HepG2 (cell line): ENCODE results near the gene INTS15. TPM values are rescaled to one million over a fixed set of nuclear protein-coding genes. Genes with fewer than 3 reads are reported as not detected.

Experiments
- ATAC-seq: fragments of 200-7000 bp; cut with Tn5 transposase; 3 replicates; pipeline ENCODE4 v1.9.1; 2020; ENCODE audit warnings: mild to moderate bottlenecking, moderate library complexity
- BruUV-seq: library from RNA; stranded (reverse); fragments of 400-500 nt; replicated peaks from 2 replicates; lab custom pipeline; 2021; lab: Mats Ljungman, UMichigan
- CTCF ChIA-PET: fragments of 300-600 bp; formaldehyde crosslinking; extraction: SDS; loops from one replicate; lab custom pipeline; 2021; ENCODE audit warnings: low total read pairs, inconsistent platforms, low intra/inter-chr PET ratio; lab: Yijun Ruan, JAX
- POLR2A ChIA-PET: fragments of 350-600 bp; sonication (Branson Sonifier 250); formaldehyde crosslinking; loops from one replicate; lab custom pipeline; 2020; ENCODE audit warnings: antibody characterized with exemption, inconsistent platforms; lab: Yijun Ruan, JAX
- DNase-seq: peaks from one replicate; pipeline ENCODE4 v3.0.0-alpha.2; 2015; ENCODE audit warnings: low spot score
- FAIRE-seq: peaks from 3 replicates; lab custom pipeline; 2011; peaks lifted over from hg19 to GRCh38; lab: Jason Lieb, UNC
- H2AFZ ChIP-seq: one replicate; pipeline ENCODE4 v1.6.1; 2011; ENCODE audit warnings: low read length, inconsistent platforms
- H3K27ac ChIP-seq: fragments of 300-600 bp; 3 replicates; pipeline ENCODE4 v1.8.0; 2011; ENCODE audit warnings: mixed run types, mild to moderate bottlenecking, mixed read lengths, low read length, inconsistent platforms; ENCODE audit not compliant: insufficient read depth; ENCODE audit errors: extremely low read length
- H3K27me3 ChIP-seq, 2 experiments: fragments of 200-600 bp in 1 of 2; 2 replicates in 1 of 2; 3 replicates in 1 of 2; pipeline versions ENCODE4 v1.6.0 to v1.8.0; 2011; ENCODE audit warnings: low read length in 2 of 2, mild to moderate bottlenecking in 2 of 2, moderate library complexity in 2 of 2, inconsistent platforms in 1 of 2; ENCODE audit not compliant: insufficient read depth in 2 of 2, control insufficient read depth in 1 of 2
- H3K36me3 ChIP-seq, 2 experiments: fragments of 200-600 bp in 1 of 2; replicated peaks in 1 of 2; 2 replicates in 1 of 2; 3 replicates in 1 of 2; pipeline versions ENCODE4 v1.5.1 to v1.8.0; 2011; ENCODE audit warnings: low read length in 2 of 2, inconsistent platforms in 1 of 2; ENCODE audit not compliant: insufficient read depth in 2 of 2, control insufficient read depth in 1 of 2
- H3K4me1 ChIP-seq: 2 replicates; pipeline ENCODE4 v1.5.1; 2012; ENCODE audit warnings: low read length, inconsistent platforms; ENCODE audit not compliant: insufficient read depth
- H3K4me2 ChIP-seq: 2 replicates; pipeline ENCODE4 v1.6.0; 2011; ENCODE audit warnings: low read depth, low read length, inconsistent platforms
- H3K4me3 ChIP-seq, 3 experiments: fragments of 200-600 bp in 1 of 3; sonication (generic), shearing (Covaris generic) in 1 of 3; replicated peaks in 1 of 3; 2 replicates each; pipeline ENCODE4 v1.5.1; 2011 to 2016; ENCODE audit warnings: low read length in 3 of 3, inconsistent platforms in 2 of 3, low read depth in 2 of 3, mild to moderate bottlenecking in 2 of 3, control low read depth in 1 of 3, mixed read lengths in 1 of 3; ENCODE audit not compliant: insufficient read depth in 1 of 3
- H3K79me2 ChIP-seq: one replicate; pipeline ENCODE4 v1.6.1; 2011; ENCODE audit warnings: low read length, inconsistent platforms; ENCODE audit not compliant: insufficient read depth
- H3K9ac ChIP-seq: 2 replicates; pipeline ENCODE4 v1.6.0; 2011; ENCODE audit warnings: mild to moderate bottlenecking, low read depth, low read length, inconsistent platforms; ENCODE audit not compliant: insufficient read depth
- H3K9me3 ChIP-seq: 2 replicates; pipeline ENCODE4 v1.5.1; 2012; ENCODE audit warnings: mild to moderate bottlenecking, low read length
- H4K20me1 ChIP-seq: 2 replicates; pipeline ENCODE4 v1.6.0; 2011; ENCODE audit warnings: inconsistent platforms, mild to moderate bottlenecking, low read length, moderate library complexity; ENCODE audit not compliant: insufficient read depth
- REPIN1 ChIP-seq: sonication (generic); formaldehyde crosslinking; IDR thresholded peaks from 2 replicates; pipeline ENCODE4 v1.8.0; 2022; ENCODE audit warnings: missing genetic modification reagents, low read depth, mild to moderate bottlenecking, borderline replicate concordance
- TBX2 ChIP-seq: sonication (generic); formaldehyde crosslinking; IDR thresholded peaks from 2 replicates; pipeline ENCODE4 v1.5.0; 2020; ENCODE audit warnings: missing genetic modification reagents, mild to moderate bottlenecking, borderline replicate concordance
- ZFP41 ChIP-seq: sonication (generic); formaldehyde crosslinking; IDR thresholded peaks from 2 replicates; pipeline ENCODE4 v1.4.0; 2020; ENCODE audit warnings: mild to moderate bottlenecking, missing genetic modification reagents, borderline replicate concordance
- ZNF615 ChIP-seq: sonication (generic); formaldehyde crosslinking; IDR thresholded peaks from 2 replicates; pipeline ENCODE4 v1.5.0; 2020; ENCODE audit warnings: mild to moderate bottlenecking, missing genetic modification reagents, borderline replicate concordance
- WGBS: methylation state at CpG from one replicate; pipeline ENCODE4 v1.1.6; 2017; ENCODE audit warnings: low lambda C conversion rate; 5-methylcytosine and 5-hydroxymethylcytosine counted together
- in situ Hi-C: cut with HindIII; loops from 2 replicates; pipeline ENCODE4 v1.10.0; 2017; ENCODE audit warnings: low pct_unique_long_range_greater_than_20kb; ENCODE audit not compliant: extremely low pct_ligation_motif_present
- intact Hi-C: fragments of 100-400 bp; cut with micrococcal nuclease; formaldehyde crosslinking; loops from one replicate; pipeline ENCODE4 v1.10.0; 2022; ENCODE audit not compliant: unreplicated experiment
- polyA plus RNA-seq, 8 experiments: library from polyadenylated mRNA; depleted of rRNA in 3 of 8; stranded (reverse) in 7 of 8; unstranded in 1 of 8; fragments of >200 nt; fragmentation: Illumina TruSeq in 4 of 8; extraction: Trizol in 4 of 8; gene quantifications; 2 replicates each; pipeline versions ENCODE4 v1.2.1 to v1.2.3, GENCODE V29; 2011 to 2016; ENCODE audit warnings: low read depth in 4 of 8, missing spikeins in 1 of 8, mixed read lengths in 1 of 8; ENCODE audit not compliant: insufficient read depth in 1 of 8
- total RNA-seq, 5 experiments: library from RNA; depleted of rRNA; stranded (reverse); fragments of >200 nt; fragmentation: Illumina TruSeq; extraction: Trizol; gene quantifications; 2 replicates each; pipeline ENCODE4 v1.2.3, GENCODE V29; 2016; ENCODE audit warnings: low read depth in 1 of 5
- TF ChIP-seq, protein P1 (sequence below): sonication (generic); formaldehyde crosslinking; IDR thresholded peaks from 2 replicates; pipeline ENCODE4 v1.9.0; 2022; ENCODE audit warnings: missing genetic modification reagents, mild to moderate bottlenecking, borderline replicate concordance
- TF ChIP-seq, protein P2 (sequence below): sonication (generic); formaldehyde crosslinking; IDR thresholded peaks from 2 replicates; pipeline ENCODE4 v1.4.0; 2020; ENCODE audit warnings: missing genetic modification reagents
- TF ChIP-seq, protein P3 (sequence below): sonication (generic); formaldehyde crosslinking; IDR thresholded peaks from 2 replicates; pipeline ENCODE4 v1.4.0; 2020; ENCODE audit warnings: missing genetic modification reagents

The INTS15 gene
- total and polyA plus RNA-seq, 2 of the 13 experiments (the other 11 are each of a cell fraction or from before 2014, with no cell fraction given), result 16.3 to 25.7 TPM

DNA sequence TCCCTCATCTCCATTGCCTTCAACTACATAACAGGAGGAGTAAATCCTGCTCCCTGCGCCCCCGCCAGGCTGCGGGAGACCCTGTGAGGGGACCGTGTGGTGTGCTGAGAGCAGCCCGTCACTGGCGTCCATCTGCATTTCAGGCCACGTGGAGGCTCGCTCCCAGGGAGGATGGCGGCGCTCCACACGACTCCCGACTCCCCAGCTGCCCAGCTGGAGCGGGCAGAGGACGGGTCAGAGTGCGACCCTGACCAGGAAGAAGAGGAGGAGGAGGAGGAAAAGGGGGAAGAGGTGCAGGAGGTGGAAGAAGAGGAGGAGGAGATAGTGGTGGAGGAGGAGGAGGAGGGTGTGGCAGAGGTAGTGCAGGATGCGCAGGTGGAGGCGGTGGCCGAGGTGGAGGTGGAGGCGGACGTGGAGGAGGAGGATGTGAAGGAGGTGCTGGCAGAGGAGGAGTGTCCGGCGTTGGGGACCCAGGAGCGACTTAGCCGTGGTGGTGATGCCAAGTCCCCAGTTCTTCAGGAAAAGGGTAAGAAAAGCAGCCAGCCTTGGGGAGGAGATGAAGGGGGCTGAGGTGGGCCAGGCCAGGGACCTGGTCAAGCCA, 52.5 kb downstream of the INTS15 start:
- Histone ChIP-seq H3K4me3 (no peak overlapping the region), H4K20me1 (no peaks in the 10 kb centered on the region), H3K36me3 (peaks cover 19 to 46% of the 10 kb centered on the region in 2 experiments; a peak in 4 of 5 replicates), H3K9ac (no peak overlapping the region), H3K27ac (no peak overlapping the region), H3K27me3 (no peaks in the 10 kb centered on the region)
- ATAC-seq (no peak), FAIRE-seq (no peak)
- CTCF ChIA-PET, result no interaction called here
- in situ Hi-C loops, result no loop called here
- no TSS peak for BruUV-seq
- TF ChIP-seq REPIN1, result no peak
- no peak for TF ChIP-seq ZNF615 (CRISPR knock-in tag)
- TF ChIP-seq ZFP41 (CRISPR knock-in tag), result no peak
- TF ChIP-seq, protein P1, sequence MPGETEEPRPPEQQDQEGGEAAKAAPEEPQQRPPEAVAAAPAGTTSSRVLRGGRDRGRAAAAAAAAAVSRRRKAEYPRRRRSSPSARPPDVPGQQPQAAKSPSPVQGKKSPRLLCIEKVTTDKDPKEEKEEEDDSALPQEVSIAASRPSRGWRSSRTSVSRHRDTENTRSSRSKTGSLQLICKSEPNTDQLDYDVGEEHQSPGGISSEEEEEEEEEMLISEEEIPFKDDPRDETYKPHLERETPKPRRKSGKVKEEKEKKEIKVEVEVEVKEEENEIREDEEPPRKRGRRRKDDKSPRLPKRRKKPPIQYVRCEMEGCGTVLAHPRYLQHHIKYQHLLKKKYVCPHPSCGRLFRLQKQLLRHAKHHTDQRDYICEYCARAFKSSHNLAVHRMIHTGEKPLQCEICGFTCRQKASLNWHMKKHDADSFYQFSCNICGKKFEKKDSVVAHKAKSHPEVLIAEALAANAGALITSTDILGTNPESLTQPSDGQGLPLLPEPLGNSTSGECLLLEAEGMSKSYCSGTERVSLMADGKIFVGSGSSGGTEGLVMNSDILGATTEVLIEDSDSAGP, result no peak
- TF ChIP-seq TBX2 (CRISPR knock-in tag), result no peak
- TF ChIP-seq, protein P2, sequence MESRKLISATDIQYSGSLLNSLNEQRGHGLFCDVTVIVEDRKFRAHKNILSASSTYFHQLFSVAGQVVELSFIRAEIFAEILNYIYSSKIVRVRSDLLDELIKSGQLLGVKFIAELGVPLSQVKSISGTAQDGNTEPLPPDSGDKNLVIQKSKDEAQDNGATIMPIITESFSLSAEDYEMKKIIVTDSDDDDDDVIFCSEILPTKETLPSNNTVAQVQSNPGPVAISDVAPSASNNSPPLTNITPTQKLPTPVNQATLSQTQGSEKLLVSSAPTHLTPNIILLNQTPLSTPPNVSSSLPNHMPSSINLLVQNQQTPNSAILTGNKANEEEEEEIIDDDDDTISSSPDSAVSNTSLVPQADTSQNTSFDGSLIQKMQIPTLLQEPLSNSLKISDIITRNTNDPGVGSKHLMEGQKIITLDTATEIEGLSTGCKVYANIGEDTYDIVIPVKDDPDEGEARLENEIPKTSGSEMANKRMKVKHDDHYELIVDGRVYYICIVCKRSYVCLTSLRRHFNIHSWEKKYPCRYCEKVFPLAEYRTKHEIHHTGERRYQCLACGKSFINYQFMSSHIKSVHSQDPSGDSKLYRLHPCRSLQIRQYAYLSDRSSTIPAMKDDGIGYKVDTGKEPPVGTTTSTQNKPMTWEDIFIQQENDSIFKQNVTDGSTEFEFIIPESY (CRISPR knock-in tag), result peak; percentile 37; the same call in 1 of the 2 replicates
- TF ChIP-seq, protein P3, sequence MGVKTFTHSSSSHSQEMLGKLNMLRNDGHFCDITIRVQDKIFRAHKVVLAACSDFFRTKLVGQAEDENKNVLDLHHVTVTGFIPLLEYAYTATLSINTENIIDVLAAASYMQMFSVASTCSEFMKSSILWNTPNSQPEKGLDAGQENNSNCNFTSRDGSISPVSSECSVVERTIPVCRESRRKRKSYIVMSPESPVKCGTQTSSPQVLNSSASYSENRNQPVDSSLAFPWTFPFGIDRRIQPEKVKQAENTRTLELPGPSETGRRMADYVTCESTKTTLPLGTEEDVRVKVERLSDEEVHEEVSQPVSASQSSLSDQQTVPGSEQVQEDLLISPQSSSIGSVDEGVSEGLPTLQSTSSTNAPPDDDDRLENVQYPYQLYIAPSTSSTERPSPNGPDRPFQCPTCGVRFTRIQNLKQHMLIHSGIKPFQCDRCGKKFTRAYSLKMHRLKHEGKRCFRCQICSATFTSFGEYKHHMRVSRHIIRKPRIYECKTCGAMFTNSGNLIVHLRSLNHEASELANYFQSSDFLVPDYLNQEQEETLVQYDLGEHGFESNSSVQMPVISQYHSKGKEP, result no peak
- TF ChIP-seq, all 625 proteins: peak for 1
- Histone ChIP-seq H3K9me3 (no peaks in the 10 kb centered on the region), H2AFZ (no peak overlapping the region), H3K4me2 (no peak overlapping the region), H3K79me2 (peaks cover 13% of the 10 kb centered on the region), H3K4me1 (peaks cover 24% of the 10 kb centered on the region)
- intact Hi-C loops, result no loop called here
- WGBS, result 97% methylated on average over 24 of the region's 24 CpGs
- no peak for DNase-seq
- POLR2A ChIA-PET, result no interaction called here
